IMR-90 (cell line): ENCODE results near the gene RIMBP2. TPM values are rescaled to one million over a fixed set of nuclear protein-coding genes. Genes with fewer than 3 reads are reported as not detected.

ENCODE experiments used
- ATAC-seq: fragments of 200-7000 bp; cut with Tn5 transposase; 2 replicates; pipeline ENCODE4 v1.9.1; 2020; ENCODE audit warnings: low read depth, mild to moderate bottlenecking, moderate library complexity
- BruUV-seq: library from RNA; stranded (reverse); fragments of 400-500 nt; replicated peaks from 2 replicates; lab custom pipeline; 2021; lab: Mats Ljungman, UMichigan
- CTCF ChIA-PET: fragments of 300-600 bp; formaldehyde crosslinking; extraction: SDS; loops from one replicate; lab custom pipeline; 2021; ENCODE audit warnings: antibody characterized with exemption; lab: Yijun Ruan, JAX
- POLR2A ChIA-PET: fragments of 300-600 bp; sonication (Branson Sonifier 250); formaldehyde crosslinking; loops from one replicate; lab custom pipeline; 2022; ENCODE audit warnings: antibody characterized with exemption; ENCODE audit not compliant: unreplicated experiment; lab: Charles Lee
- DNase-seq: peaks from one replicate; pipeline ENCODE4 v3.0.0; 2013
- H2AFZ ChIP-seq: replicated peaks from 2 replicates; pipeline ENCODE3; 2013; ENCODE audit warnings: low read length, mild to moderate bottlenecking; ENCODE audit not compliant: poor library complexity
- H2AK5ac ChIP-seq: 2 replicates; pipeline ENCODE4 v1.6.1; 2013; ENCODE audit warnings: low read depth, low read length, inconsistent platforms
- H2AK9ac ChIP-seq: replicated peaks from 2 replicates; pipeline ENCODE3; 2013; ENCODE audit warnings: mild to moderate bottlenecking, low read depth, low read length, moderate library complexity; ENCODE audit not compliant: poor library complexity
- H2BK120ac ChIP-seq: 2 replicates; pipeline ENCODE4 v1.6.1; 2013; ENCODE audit warnings: low read depth, low read length, inconsistent platforms
- H2BK15ac ChIP-seq: 3 replicates; pipeline ENCODE4 v1.6.1; 2013; ENCODE audit warnings: low read depth, low read length, inconsistent platforms
- H2BK20ac ChIP-seq: 2 replicates; pipeline ENCODE4 v1.6.1; 2013; ENCODE audit warnings: low read depth, mild to moderate bottlenecking, inconsistent platforms, low read length, moderate library complexity
- H2BK5ac ChIP-seq: 2 replicates; pipeline ENCODE4 v1.6.1; 2013; ENCODE audit warnings: mild to moderate bottlenecking, low read depth, low read length, inconsistent platforms; ENCODE audit not compliant: poor library complexity, severe bottlenecking
- H3K14ac ChIP-seq: replicated peaks from 2 replicates; pipeline ENCODE4 v1.6.1; 2013; ENCODE audit warnings: low read depth, low read length, inconsistent platforms
- H3K18ac ChIP-seq: 2 replicates; pipeline ENCODE4 v1.6.1; 2013; ENCODE audit warnings: low read depth, low read length, control low read depth
- H3K23ac ChIP-seq: 2 replicates; pipeline ENCODE4 v1.6.1; 2013; ENCODE audit warnings: low read depth, low read length, inconsistent platforms
- H3K27ac ChIP-seq: 2 replicates; pipeline ENCODE4 v1.5.1; 2013; ENCODE audit warnings: mild to moderate bottlenecking, control low read depth, low read length; ENCODE audit not compliant: insufficient read depth
- H3K27me3 ChIP-seq: 2 replicates; pipeline ENCODE4 v1.6.1; 2013; ENCODE audit warnings: low read length; ENCODE audit not compliant: control insufficient read depth, insufficient read depth
- H3K36me3 ChIP-seq: 2 replicates; pipeline ENCODE4 v1.6.1; 2013; ENCODE audit warnings: low read length, mixed read lengths; ENCODE audit not compliant: control insufficient read depth, insufficient read depth
- H3K4ac ChIP-seq: 2 replicates; pipeline ENCODE4 v1.6.1; 2013; ENCODE audit warnings: low read depth, low read length, inconsistent platforms
- H3K4me1 ChIP-seq: 2 replicates; pipeline ENCODE4 v1.6.1; 2013; ENCODE audit warnings: low read length, mixed read lengths; ENCODE audit not compliant: control insufficient read depth, insufficient read depth
- H3K4me2 ChIP-seq: 2 replicates; pipeline ENCODE4 v1.6.1; 2013; ENCODE audit warnings: low read depth, mild to moderate bottlenecking, control low read depth, low read length, moderate library complexity
- H3K4me3 ChIP-seq: 2 replicates; pipeline ENCODE4 v1.5.1; 2013; ENCODE audit warnings: low read depth, mild to moderate bottlenecking, control low read depth, low read length, moderate library complexity; ENCODE audit not compliant: insufficient read depth
- H3K56ac ChIP-seq: 2 replicates; pipeline ENCODE4 v1.6.1; 2013; ENCODE audit warnings: low read length, inconsistent platforms; ENCODE audit not compliant: insufficient read depth; ENCODE audit errors: extremely low read depth
- H3K79me1 ChIP-seq, 2 experiments: 2 replicates each; pipeline ENCODE4 v1.6.1; 2013; ENCODE audit warnings: low read length in 2 of 2, inconsistent platforms in 1 of 2, low read depth in 1 of 2
- H3K9ac ChIP-seq: 2 replicates; pipeline ENCODE4 v1.6.1; 2013; ENCODE audit warnings: low read depth, low read length, control low read depth
- H3K9me1 ChIP-seq: 2 replicates; pipeline ENCODE4 v1.6.1; 2013; ENCODE audit warnings: low read length, inconsistent platforms; ENCODE audit not compliant: insufficient read depth
- H3K9me3 ChIP-seq: 2 replicates; pipeline ENCODE4 v1.6.1; 2013; ENCODE audit warnings: low read length; ENCODE audit not compliant: control insufficient read depth, insufficient read depth
- H4K20me1 ChIP-seq: 2 replicates; pipeline ENCODE4 v1.6.1; 2013; ENCODE audit warnings: low read length, inconsistent platforms; ENCODE audit not compliant: insufficient read depth
- H4K5ac ChIP-seq: 2 replicates; pipeline ENCODE4 v1.6.1; 2013; ENCODE audit warnings: mild to moderate bottlenecking, low read depth, low read length, control low read depth
- H4K8ac ChIP-seq, 2 experiments: 2 replicates each; pipeline ENCODE4 v1.6.1; 2013; ENCODE audit warnings: low read depth in 2 of 2, low read length in 2 of 2, control low read depth in 1 of 2, inconsistent platforms in 1 of 2
- H4K91ac ChIP-seq: 2 replicates; pipeline ENCODE4 v1.6.1; 2013; ENCODE audit warnings: low read depth, low read length, inconsistent platforms; ENCODE audit not compliant: insufficient read depth
- BHLHE40 ChIP-seq: fragments of 150-350 bp; IDR thresholded peaks from 2 replicates; pipeline ENCODE4 v1.6.1; 2016; ENCODE audit warnings: mild to moderate bottlenecking, low read depth, low read length
- CEBPB ChIP-seq: IDR thresholded peaks from 2 replicates; pipeline ENCODE4 v1.6.1; 2012; ENCODE audit warnings: low read depth, low read length, improper control_type of control experiment
- CHD1 ChIP-seq: IDR thresholded peaks from 2 replicates; pipeline ENCODE4 v1.6.1; 2012; ENCODE audit warnings: low read depth, low read length, improper control_type of control experiment
- MXI1 ChIP-seq: IDR thresholded peaks from 2 replicates; pipeline ENCODE4 v1.6.1; 2012; ENCODE audit warnings: low read depth, mild to moderate bottlenecking, low read length, moderate library complexity, borderline replicate concordance
- NFE2L2 ChIP-seq: fragments of 150-350 bp; IDR thresholded peaks from 2 replicates; pipeline ENCODE4 v1.6.1; 2016; ENCODE audit warnings: low read depth, mild to moderate bottlenecking, low read length
- RAD21 ChIP-seq: IDR thresholded peaks from 2 replicates; pipeline ENCODE4 v1.6.1; 2012; ENCODE audit warnings: low read length, improper control_type of control experiment
- RCOR1 ChIP-seq: IDR thresholded peaks from 2 replicates; pipeline ENCODE4 v1.6.1; 2012; ENCODE audit warnings: mild to moderate bottlenecking, low read length, improper control_type of control experiment; ENCODE audit not compliant: insufficient replicate concordance
- RFX5 ChIP-seq: IDR thresholded peaks from 2 replicates; pipeline ENCODE4 v1.8.0; 2012; ENCODE audit warnings: low read depth, mild to moderate bottlenecking, low read length, moderate library complexity
- USF2 ChIP-seq: fragments of 150-350 bp; IDR thresholded peaks from 2 replicates; pipeline ENCODE4 v1.6.1; 2017; ENCODE audit warnings: mild to moderate bottlenecking, antibody characterized with exemption, low read length, low read depth
- WGBS, 2 experiments: methylation state at CpG; one replicate each; pipeline versions ENCODE4 v1.1.5 to v1.1.7; 2013; ENCODE audit warnings: missing lambda C conversion rate in 2 of 2; ENCODE audit not compliant: insufficient read length in 1 of 2; ENCODE audit errors: extremely low coverage in 2 of 2; 5-methylcytosine and 5-hydroxymethylcytosine counted together
- dilution Hi-C: fragments of 300-500 bp; cut with HindIII; formaldehyde crosslinking; loops from one replicate; pipeline ENCODE4 v1.14.3; 2018; ENCODE audit warnings: low sequenced_read_pairs; ENCODE audit not compliant: unreplicated experiment
- in situ Hi-C: fragments of 300-500 bp; cut with MboI; formaldehyde crosslinking; loops from 3 replicates; pipeline ENCODE4 v1.14.3; 2019; ENCODE audit warnings: low sequenced_read_pairs, inconsistent platforms, mixed read lengths
- intact Hi-C: fragments of 100-400 bp; cut with micrococcal nuclease; formaldehyde crosslinking; loops from 2 replicates; pipeline ENCODE4 v1.10.0; 2022
- polyA plus RNA-seq, 3 experiments: library from polyadenylated mRNA; depleted of rRNA; stranded (reverse); fragments of >200 nt; gene quantifications; 2 replicates each; pipeline ENCODE4 v1.2.3, GENCODE V29; 2012; ENCODE audit warnings: low replicate concordance in 1 of 3
- total RNA-seq: library from RNA; depleted of rRNA; stranded (reverse); fragments of >200 nt; gene quantifications from 2 replicates; pipeline ENCODE4 v1.2.3, GENCODE V29; 2012
- TF ChIP-seq, protein P1 (sequence below): conservative IDR thresholded peaks from 2 replicates; pipeline ENCODE4 v1.5.1; 2012; ENCODE audit warnings: mild to moderate bottlenecking, low read depth, low read length, improper control_type of control experiment

RIMBP2 gene
- total and polyA plus RNA-seq, 2 of the 4 experiments (the other 2 are of a cell fraction): not detected

- TF ChIP-seq RFX5: no peak
Observed at GRCh38 chr12:130719263-130719859, 3.3 kb upstream of the RIMBP2 start (continued).

- in situ Hi-C loops (no loop called here), dilution Hi-C loops (no loop called here), intact Hi-C loops (no loop called here)
- CTCF ChIA-PET: no interaction called here
- no peak overlapping the region for H3K27ac ChIP-seq
- H3K4me3 ChIP-seq: no peak overlapping the region
- no peaks in the 10 kb centered on the region for H3K36me3 ChIP-seq
- H2AFZ ChIP-seq: no peak overlapping the region
- H2BK120ac ChIP-seq: no peak overlapping the region
- no peak overlapping the region for H4K91ac ChIP-seq
- no peak overlapping the region for H2AK5ac ChIP-seq
- H4K5ac ChIP-seq: no peak overlapping the region
- H3K27me3 ChIP-seq: no peaks in the 10 kb centered on the region
- no peak overlapping the region for H2BK20ac ChIP-seq
- TF ChIP-seq RFX5 (no peak), CHD1 (no peak), CEBPB (no peak), MXI1 (no peak), NFE2L2 (no peak), BHLHE40 (no peak), RCOR1 (no peak), RAD21 (no peak), USF2 (no peak)
- TF ChIP-seq, protein P1, sequence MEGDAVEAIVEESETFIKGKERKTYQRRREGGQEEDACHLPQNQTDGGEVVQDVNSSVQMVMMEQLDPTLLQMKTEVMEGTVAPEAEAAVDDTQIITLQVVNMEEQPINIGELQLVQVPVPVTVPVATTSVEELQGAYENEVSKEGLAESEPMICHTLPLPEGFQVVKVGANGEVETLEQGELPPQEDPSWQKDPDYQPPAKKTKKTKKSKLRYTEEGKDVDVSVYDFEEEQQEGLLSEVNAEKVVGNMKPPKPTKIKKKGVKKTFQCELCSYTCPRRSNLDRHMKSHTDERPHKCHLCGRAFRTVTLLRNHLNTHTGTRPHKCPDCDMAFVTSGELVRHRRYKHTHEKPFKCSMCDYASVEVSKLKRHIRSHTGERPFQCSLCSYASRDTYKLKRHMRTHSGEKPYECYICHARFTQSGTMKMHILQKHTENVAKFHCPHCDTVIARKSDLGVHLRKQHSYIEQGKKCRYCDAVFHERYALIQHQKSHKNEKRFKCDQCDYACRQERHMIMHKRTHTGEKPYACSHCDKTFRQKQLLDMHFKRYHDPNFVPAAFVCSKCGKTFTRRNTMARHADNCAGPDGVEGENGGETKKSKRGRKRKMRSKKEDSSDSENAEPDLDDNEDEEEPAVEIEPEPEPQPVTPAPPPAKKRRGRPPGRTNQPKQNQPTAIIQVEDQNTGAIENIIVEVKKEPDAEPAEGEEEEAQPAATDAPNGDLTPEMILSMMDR: no peak
- no peak overlapping the region for H3K9ac ChIP-seq
- H3K4me2 ChIP-seq: no peak overlapping the region
- H3K56ac ChIP-seq: no peak overlapping the region
- no peaks in the 10 kb centered on the region for H3K9me3 ChIP-seq
- WGBS, 2 experiments: no CpG with 5 or more reads among the region's 5 CpGs
- no peak overlapping the region for H2BK15ac ChIP-seq
- H4K20me1 ChIP-seq: no peaks in the 10 kb centered on the region
- no peaks in the 10 kb centered on the region for H3K9me1 ChIP-seq
- no peak overlapping the region for H3K14ac ChIP-seq
- no peaks in the 10 kb centered on the region for H3K4me1 ChIP-seq
- H2BK5ac ChIP-seq: no peak overlapping the region
- ATAC-seq (no peak), DNase-seq (no peak)
- H3K18ac ChIP-seq: no peak overlapping the region
- no peak overlapping the region for H2AK9ac ChIP-seq
- no TSS peak for BruUV-seq
- no peak overlapping the region for H3K23ac ChIP-seq
- H3K79me1 ChIP-seq: no peaks in the 10 kb centered on the region
- H4K8ac ChIP-seq: no peak overlapping the region
- H3K4ac ChIP-seq: no peak overlapping the region
- POLR2A ChIA-PET: no interaction called here
Observed at GRCh38 chr12:130717752-130718151, 1.7 kb upstream of the RIMBP2 start.
